Activated T-helper 1 cell treated with anti-CD3 and anti-CD28 coated beads, Interleukin-12 subunit alpha, Interleukin-12 subunit beta, Interleukin-2, Interleukin-4 antibody, amounts not matched to agents 30 ng/mL and 10 ng/mL and 1 ng/mL, durations not matched to agents 14 hours and 24 hours and 36 hours (primary cell): ENCODE data around the gene AFG1L. TPM values are rescaled to one million over a fixed set of nuclear protein-coding genes. Genes with fewer than 3 reads are reported as not detected.

ENCODE experiments used
- DNase-seq: peaks from one replicate; pipeline ENCODE4 v3.0.0; 2021; ENCODE audit warnings: low spot score
- H3K27ac Mint-ChIP-seq: one replicate; pipeline ENCODE4 v1.8.0; 2021; ENCODE audit warnings: mild to moderate bottlenecking, mixed read lengths
- H3K27me3 Mint-ChIP-seq: one replicate; pipeline ENCODE4 v1.8.0; 2022; ENCODE audit warnings: mild to moderate bottlenecking, moderate library complexity, mixed read lengths; ENCODE audit not compliant: insufficient read depth
- H3K36me3 Mint-ChIP-seq: one replicate; pipeline ENCODE4 v1.8.0; 2021; ENCODE audit warnings: low read depth, mixed read lengths
- H3K4me1 Mint-ChIP-seq: one replicate; pipeline ENCODE4 v1.8.0; 2021; ENCODE audit warnings: low read depth, mixed read lengths
- H3K4me3 Mint-ChIP-seq: one replicate; pipeline ENCODE4 v1.8.0; 2021; ENCODE audit warnings: mild to moderate bottlenecking, moderate library complexity, mixed read lengths
- H3K9me3 Mint-ChIP-seq: one replicate; pipeline ENCODE4 v1.8.0; 2021; ENCODE audit warnings: mixed read lengths
- intact Hi-C: fragments of 100-400 bp; cut with micrococcal nuclease; formaldehyde crosslinking; loops from one replicate; pipeline ENCODE4 v1.15.1; 2024
- total RNA-seq: library from RNA; stranded (reverse); gene quantifications from 2 replicates; pipeline ENCODE4 v1.2.3, GENCODE V29; 2022

Gene AFG1L
- total RNA-seq, 1 donor from 2014 or later: 4.3 TPM

- no peak overlapping the region for H3K27ac Mint-ChIP-seq
- no peaks in the 10 kb centered on the region for H3K9me3 Mint-ChIP-seq
- no peak for DNase-seq
- no peaks in the 10 kb centered on the region for H3K36me3 Mint-ChIP-seq
- intact Hi-C loops: no loop called here
- peaks cover 43% of the 10 kb centered on the region for H3K27me3 Mint-ChIP-seq
- H3K4me3 Mint-ChIP-seq: no peak overlapping the region
- peaks cover 4% of the 10 kb centered on the region for H3K4me1 Mint-ChIP-seq
These were observed 160.8 kb downstream of the AFG1L start for GRCh38 chr6:108455688-108456087.

GRCh38 chr6:108463784-108464183 is 168.9 kb downstream of the AFG1L start:
- intact Hi-C loops: no loop called here
- no peak overlapping the region for H3K27ac Mint-ChIP-seq
- H3K9me3 Mint-ChIP-seq: no peaks in the 10 kb centered on the region
- no peaks in the 10 kb centered on the region for H3K36me3 Mint-ChIP-seq
- H3K27me3 Mint-ChIP-seq: peaks cover 35% of the 10 kb centered on the region
- DNase-seq: no peak
- H3K4me1 Mint-ChIP-seq: no peaks in the 10 kb centered on the region
- no peak overlapping the region for H3K4me3 Mint-ChIP-seq

- H3K27me3 Mint-ChIP-seq: peaks cover 35% of the 10 kb centered on the region
- no peaks in the 10 kb centered on the region for H3K36me3 Mint-ChIP-seq
- no peak overlapping the region for H3K4me3 Mint-ChIP-seq
- no peaks in the 10 kb centered on the region for H3K4me1 Mint-ChIP-seq
- H3K27ac Mint-ChIP-seq: no peak overlapping the region
- intact Hi-C loops: no loop called here
- no peak for DNase-seq
- no peaks in the 10 kb centered on the region for H3K9me3 Mint-ChIP-seq
These were observed 169.7 kb downstream of the AFG1L start for GRCh38 chr6:108464418-108465097.

GRCh38 chr6:108465098-108465495 is 170.2 kb downstream of the AFG1L start:
- Mint-ChIP-seq H3K4me3 (no peak overlapping the region), H3K36me3 (no peaks in the 10 kb centered on the region), H3K4me1 (no peaks in the 10 kb centered on the region), H3K27ac (no peak overlapping the region), H3K9me3 (no peaks in the 10 kb centered on the region), H3K27me3 (peaks cover 38% of the 10 kb centered on the region)
- DNase-seq: no peak
- intact Hi-C loops: no loop called here

- H3K27ac Mint-ChIP-seq: no peak overlapping the region
- H3K4me1 Mint-ChIP-seq: no peaks in the 10 kb centered on the region
- H3K36me3 Mint-ChIP-seq: no peaks in the 10 kb centered on the region
- H3K27me3 Mint-ChIP-seq: peaks cover 44% of the 10 kb centered on the region
- DNase-seq: no peak
- no peak overlapping the region for H3K4me3 Mint-ChIP-seq
- intact Hi-C loops: no loop called here
- H3K9me3 Mint-ChIP-seq: no peaks in the 10 kb centered on the region
These were observed 173.5 kb downstream of the AFG1L start for GRCh38 chr6:108468346-108468745.

GRCh38 chr6:108469316-108469715 is 174.5 kb downstream of the AFG1L start:
- Mint-ChIP-seq H3K36me3 (no peaks in the 10 kb centered on the region), H3K4me3 (no peak overlapping the region), H3K27me3 (peaks cover 34% of the 10 kb centered on the region), H3K9me3 (no peaks in the 10 kb centered on the region), H3K27ac (no peak overlapping the region), H3K4me1 (no peaks in the 10 kb centered on the region)
- no peak for DNase-seq
- intact Hi-C loops: no loop called here

- intact Hi-C loops: loop anchor here (1.0 kb wide), 1 partner anchor 28 kb away; no protein-coding TSS in a partner anchor
- H3K9me3 Mint-ChIP-seq: no peaks in the 10 kb centered on the region
These were observed 178.3 kb downstream of the AFG1L start for GRCh38 chr6:108473197-108473596.

GRCh38 chr6:108476376-108476775 is 181.5 kb downstream of the AFG1L start:
- H3K4me1 Mint-ChIP-seq: no peaks in the 10 kb centered on the region
- peaks cover 14% of the 10 kb centered on the region for H3K27me3 Mint-ChIP-seq
- no peaks in the 10 kb centered on the region for H3K9me3 Mint-ChIP-seq
- no peak overlapping the region for H3K4me3 Mint-ChIP-seq
- no peaks in the 10 kb centered on the region for H3K36me3 Mint-ChIP-seq
- no peak overlapping the region for H3K27ac Mint-ChIP-seq
- intact Hi-C loops: no loop called here
- no peak for DNase-seq

More at GRCh38 chr6:108473197-108473596, 178.3 kb downstream of the AFG1L start:
- Mint-ChIP-seq H3K4me1 (no peaks in the 10 kb centered on the region), H3K27me3 (peaks cover 36% of the 10 kb centered on the region), H3K4me3 (no peak overlapping the region), H3K27ac (no peak overlapping the region), H3K36me3 (no peaks in the 10 kb centered on the region)
- DNase-seq: no peak

GRCh38 chr6:108476847-108477430 is 182.1 kb downstream of the AFG1L start:
- Mint-ChIP-seq H3K36me3 (no peaks in the 10 kb centered on the region), H3K4me3 (no peak overlapping the region), H3K27ac (no peak overlapping the region), H3K4me1 (no peaks in the 10 kb centered on the region), H3K27me3 (peaks cover 14% of the 10 kb centered on the region), H3K9me3 (no peaks in the 10 kb centered on the region)
- DNase-seq: no peak
- intact Hi-C loops: no loop called here

GRCh38 chr6:108482559-108482958 is 187.7 kb downstream of the AFG1L start:
- no peaks in the 10 kb centered on the region for H3K36me3 Mint-ChIP-seq
- H3K27ac Mint-ChIP-seq: no peak overlapping the region
- no peak overlapping the region for H3K4me3 Mint-ChIP-seq
- intact Hi-C loops: no loop called here
- H3K9me3 Mint-ChIP-seq: peaks cover 6% of the 10 kb centered on the region
- peaks cover under 1% of the 10 kb centered on the region for H3K27me3 Mint-ChIP-seq
- DNase-seq: no peak
- H3K4me1 Mint-ChIP-seq: no peaks in the 10 kb centered on the region

GRCh38 chr6:108484016-108484415 is 189.2 kb downstream of the AFG1L start:
- Mint-ChIP-seq H3K27me3 (peaks cover 3% of the 10 kb centered on the region), H3K36me3 (no peaks in the 10 kb centered on the region), H3K27ac (no peak overlapping the region), H3K4me3 (no peak overlapping the region), H3K4me1 (no peaks in the 10 kb centered on the region), H3K9me3 (peaks cover 6% of the 10 kb centered on the region)
- DNase-seq: no peak
- intact Hi-C loops: no loop called here

GRCh38 chr6:108489699-108490098 is 194.8 kb downstream of the AFG1L start:
- Mint-ChIP-seq H3K9me3 (no peaks in the 10 kb centered on the region), H3K27me3 (peaks cover 6% of the 10 kb centered on the region), H3K36me3 (no peaks in the 10 kb centered on the region), H3K27ac (no peak overlapping the region), H3K4me3 (no peak overlapping the region), H3K4me1 (no peaks in the 10 kb centered on the region)
- intact Hi-C loops: loop anchor here (10.0 kb wide), 2 partner anchors 225 to 505 kb away; partner anchors contain the start of gene SNX3
- no peak for DNase-seq

GRCh38 chr6:108492131-108492766 is 197.4 kb downstream of the AFG1L start:
- no peak overlapping the region for H3K27ac Mint-ChIP-seq
- intact Hi-C loops: loop anchor here (1.0 to 10.0 kb wide), 5 partner anchors 227 to 507 kb away; partner anchors contain the start of gene SNX3
- H3K4me1 Mint-ChIP-seq: no peaks in the 10 kb centered on the region
- no peaks in the 10 kb centered on the region for H3K9me3 Mint-ChIP-seq
- peaks cover 9% of the 10 kb centered on the region for H3K27me3 Mint-ChIP-seq
- no peak for DNase-seq
- no peak overlapping the region for H3K4me3 Mint-ChIP-seq
- H3K36me3 Mint-ChIP-seq: no peaks in the 10 kb centered on the region
